GM12891 (cell line): ENCODE measurements around the gene SDSL.

ENCODE experiments used
- DNase-seq: peaks from one replicate; pipeline ENCODE4 v3.0.0; 2011; ENCODE audit warnings: low spot score; ENCODE audit not compliant: insufficient read length
- FAIRE-seq: peaks from 2 replicates; lab custom pipeline; 2011; peaks lifted over from hg19 to GRCh38; lab: Jason Lieb, UNC
- PAX5 ChIP-seq: IDR thresholded peaks from 2 replicates; pipeline ENCODE4 v1.6.1; 2011; ENCODE audit warnings: low read length, moderate library complexity, mild to moderate bottlenecking; ENCODE audit not compliant: insufficient read depth, severe bottlenecking
- POLR2A ChIP-seq: IDR thresholded peaks from 2 replicates; pipeline ENCODE4 v1.6.1; 2011; ENCODE audit warnings: low read depth, low read length, control low read depth
- POLR2AphosphoS5 ChIP-seq: IDR thresholded peaks from 2 replicates; pipeline ENCODE4 v1.6.1; 2011; ENCODE audit warnings: low read depth, low read length, control low read depth
- POU2F2 ChIP-seq: IDR thresholded peaks from 2 replicates; pipeline ENCODE4 v1.6.1; 2011; ENCODE audit warnings: low read depth, mild to moderate bottlenecking, control low read depth, low read length, moderate library complexity
- SPI1 ChIP-seq: IDR thresholded peaks from 2 replicates; pipeline ENCODE4 v1.6.1; 2011; ENCODE audit warnings: low read depth, low read length, control low read depth
- TAF1 ChIP-seq: IDR thresholded peaks from 2 replicates; pipeline ENCODE4 v1.6.1; 2011; ENCODE audit warnings: low read depth, low read length, control low read depth

SDSL gene

DNA sequence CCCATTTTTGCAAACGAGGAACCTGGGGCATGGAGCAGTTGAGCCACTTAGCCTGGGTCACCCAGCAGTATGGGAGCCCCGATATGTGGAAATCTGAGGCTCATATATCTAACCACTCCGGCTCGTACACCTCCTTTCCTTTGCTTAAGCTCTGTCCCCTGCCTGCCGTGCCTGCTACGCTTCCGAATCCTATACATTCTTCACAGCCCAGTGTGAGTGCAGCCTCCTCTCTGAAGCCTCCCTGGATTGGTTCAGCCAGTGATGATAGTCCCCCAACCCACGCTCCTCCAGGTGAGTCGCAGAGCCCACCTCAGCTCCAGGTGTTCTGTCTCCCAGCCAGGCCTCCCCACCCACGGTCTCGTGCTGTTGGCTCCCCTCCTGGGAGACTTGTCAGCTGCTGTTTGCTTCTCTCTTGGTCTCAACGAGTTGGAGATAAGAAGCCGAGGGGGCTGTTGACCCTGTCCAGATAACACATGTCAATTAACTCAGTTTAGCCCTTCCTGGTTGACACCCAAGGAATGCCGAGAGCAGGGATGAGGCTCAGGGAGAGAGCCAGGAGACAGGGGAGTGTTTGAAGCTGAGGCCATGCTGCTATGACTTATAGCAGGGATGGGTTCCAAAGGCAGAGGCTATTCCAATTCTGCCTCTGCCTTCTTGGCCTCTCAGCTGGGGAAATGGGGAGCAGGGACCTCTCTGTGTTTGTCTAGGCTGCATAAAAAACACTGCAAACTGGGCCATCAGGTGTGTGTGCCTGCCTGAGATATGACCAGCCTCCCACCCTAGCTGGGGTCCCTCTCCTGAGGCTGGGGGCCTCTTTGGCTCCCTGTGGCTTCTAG lies 19.0 kb downstream of the SDSL start:
- DNase-seq (no peak), FAIRE-seq (no peak)
- TF ChIP-seq POU2F2 (no peak), PAX5 (no peak)

DNA sequence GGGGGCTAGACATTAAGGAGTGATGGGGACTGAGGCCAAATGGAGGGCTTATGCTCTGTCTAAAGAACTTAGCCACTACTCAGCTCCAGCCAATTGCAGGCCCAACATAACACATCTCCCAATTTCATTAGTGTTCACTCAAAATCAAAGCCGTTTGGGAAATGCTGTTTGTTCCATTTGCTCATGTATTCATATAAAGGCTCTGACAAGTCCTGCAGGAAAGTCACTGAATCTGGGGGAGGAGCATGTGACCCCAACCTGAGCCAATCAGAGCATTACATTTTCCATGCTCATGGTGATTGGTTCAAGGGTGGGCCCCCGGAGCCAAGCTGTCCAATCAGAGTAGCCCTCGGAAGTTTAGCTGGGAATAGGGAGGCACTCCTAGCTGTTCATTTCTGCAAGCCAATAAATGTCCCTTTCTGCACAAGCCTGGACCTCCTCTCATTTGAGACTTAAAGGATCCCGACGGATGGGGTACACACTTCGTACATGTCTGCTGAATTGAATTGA lies 20.9 kb downstream of the SDSL start:
- TF ChIP-seq PAX5: no peak
- TF ChIP-seq POLR2A: no peak
- TF ChIP-seq POLR2AphosphoS5: no peak
- TF ChIP-seq POU2F2: no peak
- no peak for TF ChIP-seq TAF1
- TF ChIP-seq SPI1: no peak
- no peak for FAIRE-seq
- DNase-seq: no peak

DNA sequence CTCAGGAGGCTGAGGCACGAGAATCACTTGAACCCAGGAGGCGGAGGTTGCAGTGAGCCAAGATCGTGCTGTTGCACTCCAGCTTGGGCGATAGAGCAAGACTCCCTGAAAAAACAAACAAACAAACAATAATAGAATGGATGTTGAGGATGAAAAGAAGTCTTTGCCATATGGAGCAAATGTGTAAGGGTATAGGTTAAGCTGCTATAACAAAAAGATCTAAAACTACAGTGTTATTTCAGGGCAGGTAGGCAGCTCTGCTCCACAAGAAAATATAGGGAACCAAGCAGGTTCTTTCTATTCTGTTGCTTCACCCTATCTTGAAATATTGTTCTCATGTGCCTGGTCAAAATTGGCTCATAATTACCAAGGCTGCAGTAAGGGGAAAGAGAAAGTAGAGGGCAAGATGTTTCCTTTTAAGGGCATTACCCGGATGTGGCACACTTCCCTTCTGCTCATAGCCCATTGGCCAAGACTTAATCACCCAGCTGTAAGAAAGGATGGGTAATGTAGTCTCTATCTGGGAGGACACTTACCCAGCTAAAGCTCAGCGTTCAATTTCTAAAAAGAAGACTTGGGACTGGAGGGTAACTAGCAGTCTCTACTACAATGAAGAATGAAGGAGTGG lies 23.5 kb downstream of the SDSL start:
- DNase-seq (no peak), FAIRE-seq (peak; percentile 65)
- TF ChIP-seq POLR2AphosphoS5: no peak
- no peak for TF ChIP-seq POLR2A
- no peak for TF ChIP-seq SPI1
- TF ChIP-seq POU2F2: no peak
- TF ChIP-seq TAF1: no peak
- TF ChIP-seq PAX5: no peak

- DNase-seq (no peak), FAIRE-seq (no peak)
- no peak for TF ChIP-seq POLR2A
- TF ChIP-seq POU2F2: no peak
- TF ChIP-seq TAF1: no peak
- TF ChIP-seq PAX5: no peak
- no peak for TF ChIP-seq POLR2AphosphoS5
- no peak for TF ChIP-seq SPI1
These were observed 26.7 kb downstream of the SDSL start for GRCh38 chr12:113448873-113449272.

- DNase-seq (no peak), FAIRE-seq (no peak)
- TF ChIP-seq PAX5 (no peak), POLR2AphosphoS5 (no peak), POLR2A (no peak), TAF1 (no peak), POU2F2 (no peak), SPI1 (no peak)
These were observed 27.1 kb downstream of the SDSL start for GRCh38 chr12:113449299-113449698.

DNA sequence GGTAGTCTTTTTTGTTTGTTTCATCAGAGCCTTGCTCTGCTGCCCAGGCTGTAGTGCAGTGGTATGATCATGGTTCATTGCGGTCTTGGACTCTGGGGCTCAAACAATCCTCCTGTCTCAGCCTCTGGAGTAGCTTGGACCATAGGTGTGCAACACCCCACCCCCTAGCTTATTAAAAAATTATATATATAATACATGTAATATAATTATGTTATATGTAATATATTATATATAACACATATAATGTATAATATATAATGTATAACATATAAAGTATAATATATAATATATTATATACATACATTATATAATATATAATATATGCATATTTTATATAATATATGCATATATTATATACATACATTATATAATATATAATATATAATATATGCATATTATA lies 27.7 kb downstream of the SDSL start:
- TF ChIP-seq PAX5 (no peak), POLR2A (no peak), SPI1 (no peak), TAF1 (no peak), POU2F2 (no peak), POLR2AphosphoS5 (no peak)
- DNase-seq (no peak), FAIRE-seq (no peak)

DNA sequence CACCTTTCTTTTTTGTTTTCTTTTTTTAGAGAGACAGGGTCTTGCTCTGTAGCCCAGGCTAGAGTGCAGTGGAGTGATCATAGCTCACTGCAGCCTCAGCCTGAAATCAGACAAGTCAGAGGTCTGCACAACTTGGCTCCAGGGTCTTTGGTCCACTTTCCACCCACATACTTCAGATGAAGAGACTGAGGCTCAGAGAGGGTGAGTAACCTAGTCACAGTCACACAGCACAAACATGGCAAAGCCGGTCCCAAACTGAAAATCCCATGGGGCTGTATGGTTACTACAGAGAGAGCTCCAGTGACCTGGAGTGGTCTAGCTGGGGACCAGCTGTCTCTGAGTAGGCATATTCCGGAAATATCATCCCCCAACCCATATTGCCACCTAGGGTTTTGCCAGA lies 30.3 kb downstream of the SDSL start:
- FAIRE-seq (no peak), DNase-seq (no peak)
- no peak for TF ChIP-seq TAF1
- no peak for TF ChIP-seq POLR2A
- no peak for TF ChIP-seq PAX5
- no peak for TF ChIP-seq POU2F2
- TF ChIP-seq SPI1: no peak
- no peak for TF ChIP-seq POLR2AphosphoS5

DNA sequence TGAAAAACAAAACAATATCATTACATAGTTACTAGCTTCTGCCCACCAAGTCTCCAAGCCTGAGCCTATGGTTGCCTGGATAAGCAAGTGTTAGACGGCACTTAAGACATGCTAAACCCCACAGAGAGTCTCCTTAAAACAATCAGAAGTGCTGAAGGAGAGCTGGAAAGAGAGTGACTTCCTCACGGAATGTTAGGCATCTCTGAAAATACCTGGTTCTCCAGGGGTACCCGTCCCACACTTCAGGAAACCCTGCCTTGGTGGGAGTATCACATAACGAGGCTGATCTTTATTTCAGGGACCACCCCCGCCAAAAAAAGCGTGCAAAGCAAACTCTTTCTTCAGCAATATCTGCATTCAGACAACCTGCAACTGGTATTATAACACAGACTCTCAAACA lies 31.1 kb downstream of the SDSL start:
- TF ChIP-seq POU2F2 (no peak), SPI1 (no peak), POLR2AphosphoS5 (no peak), POLR2A (no peak), TAF1 (no peak), PAX5 (no peak)
- FAIRE-seq (no peak), DNase-seq (no peak)

- DNase-seq (no peak), FAIRE-seq (no peak)
- TF ChIP-seq TAF1 (no peak), POLR2AphosphoS5 (no peak), SPI1 (no peak), POU2F2 (no peak), POLR2A (no peak), PAX5 (no peak)
These were observed 34.0 kb downstream of the SDSL start for GRCh38 chr12:113456199-113456598.

GRCh38 chr12:113456761-113457160 lies 34.6 kb downstream of the SDSL start:
- DNase-seq: no peak
- no peak for FAIRE-seq
- TF ChIP-seq PAX5 (no peak), POLR2AphosphoS5 (no peak), POU2F2 (no peak), TAF1 (no peak), SPI1 (no peak), POLR2A (no peak)
